ENCODE results near the gene HMGB4.

Gene HMGB4

DNA sequence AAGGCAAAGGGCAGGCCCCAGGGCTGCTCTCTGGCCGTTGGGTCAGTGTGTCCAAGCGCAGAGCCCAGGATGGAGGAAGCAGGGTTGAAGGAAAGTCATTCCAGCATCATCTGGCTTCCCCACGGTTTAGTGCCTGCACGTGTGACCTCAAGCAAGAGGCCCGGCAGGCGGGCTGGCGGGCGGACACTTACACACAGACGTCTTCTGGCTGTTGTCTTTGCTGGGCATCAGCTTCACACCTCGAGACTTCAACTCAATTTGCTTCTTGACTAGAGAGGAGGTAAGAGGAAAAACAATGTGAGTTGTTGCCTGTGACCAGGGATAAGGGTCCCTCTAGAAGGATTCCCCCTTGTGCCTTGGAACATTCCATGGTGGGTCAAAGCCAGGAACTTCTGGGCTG, 38.4 kb upstream of the HMGB4 start:
- H3K27me3 ChIP-seq (ENCODE audit: control insufficient read depth, low read length): no peaks in the 10 kb centered on the region
- H3K4me2 ChIP-seq (ENCODE audit: low read length): no peak overlapping the region
- TF ChIP-seq, protein P1, sequence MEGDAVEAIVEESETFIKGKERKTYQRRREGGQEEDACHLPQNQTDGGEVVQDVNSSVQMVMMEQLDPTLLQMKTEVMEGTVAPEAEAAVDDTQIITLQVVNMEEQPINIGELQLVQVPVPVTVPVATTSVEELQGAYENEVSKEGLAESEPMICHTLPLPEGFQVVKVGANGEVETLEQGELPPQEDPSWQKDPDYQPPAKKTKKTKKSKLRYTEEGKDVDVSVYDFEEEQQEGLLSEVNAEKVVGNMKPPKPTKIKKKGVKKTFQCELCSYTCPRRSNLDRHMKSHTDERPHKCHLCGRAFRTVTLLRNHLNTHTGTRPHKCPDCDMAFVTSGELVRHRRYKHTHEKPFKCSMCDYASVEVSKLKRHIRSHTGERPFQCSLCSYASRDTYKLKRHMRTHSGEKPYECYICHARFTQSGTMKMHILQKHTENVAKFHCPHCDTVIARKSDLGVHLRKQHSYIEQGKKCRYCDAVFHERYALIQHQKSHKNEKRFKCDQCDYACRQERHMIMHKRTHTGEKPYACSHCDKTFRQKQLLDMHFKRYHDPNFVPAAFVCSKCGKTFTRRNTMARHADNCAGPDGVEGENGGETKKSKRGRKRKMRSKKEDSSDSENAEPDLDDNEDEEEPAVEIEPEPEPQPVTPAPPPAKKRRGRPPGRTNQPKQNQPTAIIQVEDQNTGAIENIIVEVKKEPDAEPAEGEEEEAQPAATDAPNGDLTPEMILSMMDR (IDR thresholded peaks at IDR 0.05; ENCODE audit: low read depth, low read length, poor library complexity, severe bottlenecking): no peak
- no peak for TF ChIP-seq EZH2phosphoT487 (IDR thresholded peaks at IDR 0.05; ENCODE audit: borderline replicate concordance, low read length)
- no peak overlapping the region for H3K4me3 ChIP-seq (ENCODE audit: low read length)
- no peaks in the 10 kb centered on the region; the same call in 1 of the 2 replicates for H3K9me3 ChIP-seq (ENCODE audit: control insufficient read depth, insufficient read depth, low read length)
- no peaks in the 10 kb centered on the region for H3K4me1 ChIP-seq (ENCODE audit: control insufficient read depth, low read length)
- no peaks in the 10 kb centered on the region for H3K79me2 ChIP-seq (ENCODE audit: control insufficient read depth, low read length)
- no peak overlapping the region for H3K27ac ChIP-seq (ENCODE audit: low read depth, low read length)
- H3K9me2 ChIP-seq (replicated peaks; ENCODE audit: control insufficient read depth, low read length): no peaks in the 10 kb centered on the region
- H3K36me3 ChIP-seq (ENCODE audit: control insufficient read depth, low read length): no peaks in the 10 kb centered on the region
- no peaks in the 10 kb centered on the region for H4K20me1 ChIP-seq (ENCODE audit: control insufficient read depth, insufficient read depth, low read depth, low read length)
- no peaks in the 10 kb centered on the region for H3F3A ChIP-seq (ENCODE audit: control insufficient read depth, insufficient read depth)

DNA sequence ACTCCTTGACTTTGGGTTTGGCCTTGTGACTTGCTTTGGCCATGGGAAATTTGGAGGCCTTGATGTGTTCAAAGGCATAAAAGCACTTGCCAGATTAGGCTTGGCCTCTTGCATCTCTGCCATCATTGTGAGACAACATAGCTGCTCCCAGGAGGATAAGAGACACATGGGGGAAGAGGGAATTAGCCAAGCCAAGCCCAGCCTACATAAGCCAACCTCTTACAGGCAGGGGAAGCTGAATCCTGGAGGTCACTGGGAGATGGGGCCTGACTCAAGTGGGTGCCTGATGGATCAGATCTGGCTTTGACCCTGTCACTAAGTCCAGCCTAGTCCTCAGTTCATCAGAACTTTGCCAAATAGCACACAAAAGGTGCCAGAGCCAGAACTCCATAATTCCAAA, 37.6 kb upstream of the HMGB4 start:
- Histone ChIP-seq H3K9me2 (replicated peaks; ENCODE audit: control insufficient read depth, low read length) (no peaks in the 10 kb centered on the region), H4K20me1 (ENCODE audit: control insufficient read depth, insufficient read depth, low read depth, low read length) (no peaks in the 10 kb centered on the region), H3K27ac (ENCODE audit: low read depth, low read length) (no peak overlapping the region), H3K9me3 (ENCODE audit: control insufficient read depth, insufficient read depth, low read length) (no peaks in the 10 kb centered on the region; the same call in 1 of the 2 replicates), H3K36me3 (ENCODE audit: control insufficient read depth, low read length) (no peaks in the 10 kb centered on the region), H3K27me3 (ENCODE audit: control insufficient read depth, low read length) (no peaks in the 10 kb centered on the region), H3K4me1 (ENCODE audit: control insufficient read depth, low read length) (no peaks in the 10 kb centered on the region), H3F3A (ENCODE audit: control insufficient read depth, insufficient read depth) (no peaks in the 10 kb centered on the region), H3K79me2 (ENCODE audit: control insufficient read depth, low read length) (no peaks in the 10 kb centered on the region), H3K4me2 (ENCODE audit: low read length) (no peak overlapping the region), H3K4me3 (ENCODE audit: low read length) (no peak overlapping the region)
- TF ChIP-seq, protein P1 (IDR thresholded peaks at IDR 0.05; ENCODE audit: low read depth, low read length, poor library complexity, severe bottlenecking): no peak
- TF ChIP-seq EZH2phosphoT487 (IDR thresholded peaks at IDR 0.05; ENCODE audit: borderline replicate concordance, low read length): no peak

DNA sequence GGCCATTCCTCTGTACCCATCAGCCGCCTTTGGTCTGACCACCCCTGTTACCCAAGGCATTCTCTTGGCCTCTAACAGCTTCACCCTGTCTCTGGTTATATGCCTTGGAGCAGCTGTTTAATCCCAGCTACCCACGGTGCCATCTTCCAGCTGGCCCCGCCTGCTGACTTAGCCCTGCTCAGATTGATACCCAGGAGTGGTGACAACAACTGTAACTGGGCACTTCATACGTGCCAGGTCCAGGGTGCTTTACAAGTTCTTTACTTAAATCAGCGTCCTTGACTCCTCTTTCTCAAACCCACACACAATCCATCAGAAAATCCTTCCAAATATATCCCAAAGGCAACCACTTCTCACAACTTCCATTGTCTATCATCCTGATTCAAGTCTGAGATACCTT, 37.2 kb upstream of the HMGB4 start:
- Histone ChIP-seq H3K36me3 (ENCODE audit: control insufficient read depth, low read length) (no peaks in the 10 kb centered on the region), H3F3A (ENCODE audit: control insufficient read depth, insufficient read depth) (no peaks in the 10 kb centered on the region)

More for the DNA sequence above, 37.2 kb upstream of the HMGB4 start:
- no peak overlapping the region for H3K4me3 ChIP-seq (ENCODE audit: low read length)
- H3K4me1 ChIP-seq (ENCODE audit: control insufficient read depth, low read length): no peaks in the 10 kb centered on the region
- no peaks in the 10 kb centered on the region for H3K79me2 ChIP-seq (ENCODE audit: control insufficient read depth, low read length)
- no peak overlapping the region for H3K4me2 ChIP-seq (ENCODE audit: low read length)
- no peaks in the 10 kb centered on the region for H3K27me3 ChIP-seq (ENCODE audit: control insufficient read depth, low read length)
- H4K20me1 ChIP-seq (ENCODE audit: control insufficient read depth, insufficient read depth, low read depth, low read length): no peaks in the 10 kb centered on the region
- TF ChIP-seq, protein P1 (IDR thresholded peaks at IDR 0.05; ENCODE audit: low read depth, low read length, poor library complexity, severe bottlenecking): no peak
- TF ChIP-seq EZH2phosphoT487 (IDR thresholded peaks at IDR 0.05; ENCODE audit: borderline replicate concordance, low read length): no peak
- no peaks in the 10 kb centered on the region for H3K9me2 ChIP-seq (replicated peaks; ENCODE audit: control insufficient read depth, low read length)
- no peak overlapping the region for H3K27ac ChIP-seq (ENCODE audit: low read depth, low read length)
- H3K9me3 ChIP-seq (ENCODE audit: control insufficient read depth, insufficient read depth, low read length): no peaks in the 10 kb centered on the region; the same call in 1 of the 2 replicates

Data from DOHH2 (cell line).